A549 (cell line): ENCODE data around the gene OBSL1. TPM values are rescaled to one million over a fixed set of nuclear protein-coding genes. Genes with fewer than 3 reads are reported as not detected.

Source experiments
- ATAC-seq, 2 experiments: fragments of 200-7000 bp in 1 of 2; fragments of >200 bp in 1 of 2; cut with Nextera tagmentation in 1 of 2; cut with Tn5 transposase in 1 of 2; 3 replicates each; pipeline versions ENCODE4 v1.8.0 to v1.9.1; 2018 to 2020; ENCODE audit warnings: mild to moderate bottlenecking in 1 of 2, moderate library complexity in 1 of 2
- CTCF ChIA-PET: fragments of 300-600 bp; sonication (Branson Sonifier 250); formaldehyde crosslinking; extraction: SDS; loops from one replicate; lab custom pipeline; 2021; ENCODE audit warnings: antibody characterized with exemption, inconsistent platforms; lab: Yijun Ruan, JAX
- POLR2A ChIA-PET: fragments of 350-600 bp; formaldehyde crosslinking; extraction: SDS; loops from one replicate; lab custom pipeline; 2021; ENCODE audit warnings: antibody characterized with exemption, inconsistent platforms; lab: Yijun Ruan, JAX
- DNase-seq, 2 experiments: peaks; one replicate each; pipeline versions ENCODE4 v3.0.0 to v3.0.0-alpha.2; 2011 to 2016; ENCODE audit warnings: low read depth in 1 of 2, low spot score in 1 of 2
- FAIRE-seq: peaks from 2 replicates; lab custom pipeline; 2011; peaks lifted over from hg19 to GRCh38; lab: Jason Lieb, UNC
- H3K27ac ChIP-seq, 2 experiments: fragments of >200 bp; sonication (Bioruptor Twin); formaldehyde crosslinking; 3 replicates each; pipeline ENCODE4 v1.5.1; 2016 to 2017
- H3K4me1 ChIP-seq: fragments of >200 bp; sonication (Bioruptor Twin); formaldehyde crosslinking; 3 replicates; pipeline ENCODE4 v1.6.1; 2016
- H3K4me2 ChIP-seq: fragments of >200 bp; sonication (Bioruptor Twin); formaldehyde crosslinking; 3 replicates; pipeline ENCODE4 v1.6.1; 2016
- H3K4me3 ChIP-seq: fragments of >200 bp; sonication (Bioruptor Twin); formaldehyde crosslinking; 3 replicates; pipeline ENCODE4 v1.5.1; 2016
- H3K9me3 ChIP-seq: fragments of >200 bp; sonication (Bioruptor Twin); formaldehyde crosslinking; 3 replicates; pipeline ENCODE4 v1.6.1; 2016
- BCL3 ChIP-seq: fragments of >200 bp; sonication (Bioruptor Twin); formaldehyde crosslinking; IDR thresholded peaks from 3 replicates; pipeline ENCODE4 v1.6.1; 2016
- BHLHE40 ChIP-seq: IDR thresholded peaks from 2 replicates; pipeline ENCODE4 v1.6.1; 2012; ENCODE audit warnings: low read depth, low read length, inconsistent platforms
- CBX8 ChIP-seq: fragments of 200-600 bp; sonication (generic); IDR thresholded peaks from 2 replicates; pipeline ENCODE4 v1.6.1; 2016
- CEBPB ChIP-seq, 2 experiments: fragments of >200 bp in 1 of 2; sonication (Bioruptor Twin) in 1 of 2; formaldehyde crosslinking in 1 of 2; IDR thresholded peaks; 2 replicates each; pipeline ENCODE4 v1.6.1; 2012 to 2016
- CHD4 ChIP-seq: fragments of 200-600 bp; sonication (generic); IDR thresholded peaks from 2 replicates; pipeline ENCODE4 v1.6.1; 2016; ENCODE audit warnings: antibody characterized with exemption, mild to moderate bottlenecking, borderline replicate concordance
- E2F6 ChIP-seq: IDR thresholded peaks from 2 replicates; pipeline ENCODE4 v1.6.1; 2012; ENCODE audit warnings: low read depth, borderline replicate concordance
- EHF ChIP-seq: fragments of 250-450 bp; sonication (Bioruptor Pico); IDR thresholded peaks from 2 replicates; pipeline ENCODE4 v1.5.0; 2020; ENCODE audit warnings: mild to moderate bottlenecking
- ELK1 ChIP-seq: fragments of 150-350 bp; IDR thresholded peaks from 2 replicates; pipeline ENCODE4 v1.6.1; 2014; ENCODE audit warnings: low read depth, mild to moderate bottlenecking, low read length
- EP300 ChIP-seq, 2 experiments: fragments of >200 bp; sonication (Bioruptor Twin); formaldehyde crosslinking; IDR thresholded peaks; 2 replicates in 1 of 2; 3 replicates in 1 of 2; pipeline ENCODE4 v1.6.1; 2016 to 2017
- FOXS1 ChIP-seq: fragments of 250-450 bp; sonication (Bioruptor Pico); IDR thresholded peaks from 2 replicates; pipeline ENCODE4 v1.5.0; 2020; ENCODE audit warnings: mild to moderate bottlenecking, moderate library complexity
- HES2 ChIP-seq: fragments of >200 bp; sonication (Bioruptor Twin); formaldehyde crosslinking; IDR thresholded peaks from 2 replicates; pipeline ENCODE4 v1.6.1; 2016
- HEYL ChIP-seq: fragments of 250-450 bp; sonication (Bioruptor Pico); IDR thresholded peaks from 2 replicates; pipeline ENCODE4 v1.8.0; 2021; ENCODE audit warnings: mild to moderate bottlenecking, moderate library complexity
- HMGXB4 ChIP-seq: fragments of 250-450 bp; sonication (Bioruptor Pico); IDR thresholded peaks from 2 replicates; pipeline ENCODE4 v1.5.0; 2021; ENCODE audit warnings: mild to moderate bottlenecking, moderate library complexity, borderline replicate concordance
- HOXA7 ChIP-seq: fragments of 250-450 bp; sonication (Bioruptor Pico); IDR thresholded peaks from 2 replicates; pipeline ENCODE4 v1.5.0; 2020; ENCODE audit warnings: mild to moderate bottlenecking, moderate library complexity
- HOXB13 ChIP-seq: fragments of 250-450 bp; sonication (Bioruptor Pico); IDR thresholded peaks from 2 replicates; pipeline ENCODE4 v1.5.0; 2020; ENCODE audit warnings: low read depth, mild to moderate bottlenecking, moderate library complexity
- JUN ChIP-seq, 2 experiments: fragments of >200 bp; sonication (Bioruptor Twin); formaldehyde crosslinking; IDR thresholded peaks; 2 replicates in 1 of 2; 3 replicates in 1 of 2; pipeline ENCODE4 v1.6.1; 2016 to 2017
- JUNB ChIP-seq: fragments of >200 bp; sonication (Bioruptor Twin); formaldehyde crosslinking; IDR thresholded peaks from 2 replicates; pipeline ENCODE4 v1.6.1; 2016
- KDM5A ChIP-seq: fragments of 200-600 bp; sonication (generic); IDR thresholded peaks from 2 replicates; pipeline ENCODE4 v1.6.1; 2016; ENCODE audit warnings: antibody characterized with exemption, mild to moderate bottlenecking
- PHF8 ChIP-seq: fragments of 200-600 bp; sonication (generic); IDR thresholded peaks from 2 replicates; pipeline ENCODE4 v1.6.1; 2016; ENCODE audit warnings: low read depth, mild to moderate bottlenecking, antibody characterized with exemption, moderate library complexity, borderline replicate concordance
- POLR2A ChIP-seq: IDR thresholded peaks from 2 replicates; pipeline ENCODE4 v1.6.1; 2012; ENCODE audit warnings: mild to moderate bottlenecking, low read length
- RAD21 ChIP-seq, 2 experiments: fragments of >200 bp in 1 of 2; sonication (Bioruptor Twin) in 1 of 2; formaldehyde crosslinking in 1 of 2; IDR thresholded peaks in 1 of 2; conservative IDR thresholded peaks in 1 of 2; 2 replicates in 1 of 2; 3 replicates in 1 of 2; pipeline ENCODE4 v1.6.1; 2012 to 2018; ENCODE audit warnings: inconsistent platforms in 1 of 2
- REST ChIP-seq: fragments of 200-600 bp; sonication (generic); IDR thresholded peaks from 2 replicates; pipeline ENCODE4 v1.6.1; 2016; ENCODE audit warnings: antibody characterized with exemption, mild to moderate bottlenecking, moderate library complexity
- RFX5 ChIP-seq: fragments of 450-650 bp; IDR thresholded peaks from 2 replicates; pipeline ENCODE4 v1.7.1; 2014; ENCODE audit warnings: antibody characterized with exemption, mild to moderate bottlenecking, moderate library complexity
- RNF2 ChIP-seq: fragments of 200-600 bp; sonication (generic); IDR thresholded peaks from 2 replicates; pipeline ENCODE4 v1.6.1; 2016; ENCODE audit warnings: low read depth, mild to moderate bottlenecking, antibody characterized with exemption, moderate library complexity, borderline replicate concordance
- SMC3 ChIP-seq: fragments of >200 bp; sonication (Bioruptor Twin); formaldehyde crosslinking; IDR thresholded peaks from 3 replicates; pipeline ENCODE4 v1.6.1; 2018; ENCODE audit warnings: inconsistent platforms
- SREBF2 ChIP-seq: fragments of 450-650 bp; IDR thresholded peaks from 2 replicates; pipeline ENCODE4 v1.6.1; 2014; ENCODE audit warnings: mild to moderate bottlenecking, moderate library complexity
- USF2 ChIP-seq: fragments of 450-650 bp; IDR thresholded peaks from 2 replicates; pipeline ENCODE4 v1.6.1; 2014; ENCODE audit warnings: antibody characterized with exemption
- ZC3H11A ChIP-seq: fragments of 450-650 bp; IDR thresholded peaks from 2 replicates; pipeline ENCODE4 v1.6.1; 2014; ENCODE audit warnings: antibody characterized with exemption, mild to moderate bottlenecking
- ZNF302 ChIP-seq: fragments of 250-450 bp; sonication (Bioruptor Pico); IDR thresholded peaks from 2 replicates; pipeline ENCODE4 v1.9.0; 2021; ENCODE audit warnings: inconsistent platforms, mild to moderate bottlenecking, moderate library complexity
- ZSCAN20 ChIP-seq: fragments of 250-450 bp; sonication (Bioruptor Pico); IDR thresholded peaks from 2 replicates; pipeline ENCODE4 v1.8.0; 2022; ENCODE audit warnings: mild to moderate bottlenecking, moderate library complexity
- WGBS: methylation state at CpG from one replicate; pipeline ENCODE4 v1.1.6; 2017; ENCODE audit errors: missing lambda C conversion rate; 5-methylcytosine and 5-hydroxymethylcytosine counted together
- polyA plus RNA-seq, 4 experiments: library from polyadenylated mRNA; depleted of rRNA in 3 of 4; stranded (reverse); fragments of >200 nt; fragmentation: RNase III in 1 of 4; extraction: RNeasy Plus Mini Kit Qiagen cat#74134 plus additional on column Dnase treatment in 1 of 4; gene quantifications; 2 replicates in 3 of 4; 3 replicates in 1 of 4; pipeline ENCODE4 v1.2.3, GENCODE V29; 2011 to 2017

OBSL1 gene
- polyA plus RNA-seq, 2 of the 4 experiments (the other 2 are of a cell fraction), result 14.4 to 31.8 TPM

GRCh38 chr2:219615894-219616293, 44.6 kb upstream of the OBSL1 start:
- no peak overlapping the region for H3K27ac ChIP-seq
- no peak overlapping the region for H3K4me3 ChIP-seq
- ATAC-seq (no peak), FAIRE-seq (no peak), DNase-seq (no peak)
- 84% methylated on average over 11 of the region's 12 CpGs for WGBS
- no peak overlapping the region for H3K4me2 ChIP-seq
- ChIA-PET CTCF (interaction anchor here (2.0 to 2.6 kb wide), 2 partner anchors 10 to 74 kb away, joined by 4 to 8 read pairs; no protein-coding TSS in a partner anchor), POLR2A (no interaction called here)
- TF ChIP-seq USF2 (no peak), CHD4 (no peak), RNF2 (no peak), BHLHE40 (no peak), RAD21 (conservative IDR thresholded peaks at IDR 0.05 in 1 of 2, IDR thresholded peaks at IDR 0.05 in 1 of 2) (no peak), HOXA7 (CRISPR knock-in tag) (no peak), ZSCAN20 (CRISPR knock-in tag) (no peak), EP300 (IDR thresholded peaks at IDR 0.05) (no peak), JUNB (no peak), EHF (CRISPR knock-in tag) (no peak), KDM5A (no peak), HEYL (no peak), SREBF2 (no peak)
- no peaks in the 10 kb centered on the region for H3K4me1 ChIP-seq
- no peaks in the 10 kb centered on the region for H3K9me3 ChIP-seq

- TF ChIP-seq ZNF302 (CRISPR knock-in tag) (no peak), FOXS1 (no peak), E2F6 (no peak), CEBPB (IDR thresholded peaks at IDR 0.05) (no peak), PHF8 (no peak), BCL3 (no peak), POLR2A (no peak), JUN (IDR thresholded peaks at IDR 0.05) (no peak), ZC3H11A (no peak), ELK1 (no peak), REST (no peak), HOXB13 (CRISPR knock-in tag) (no peak), HOXA7 (CRISPR knock-in tag) (no peak), HMGXB4 (CRISPR knock-in tag) (no peak), HES2 (no peak), SREBF2 (no peak), SMC3 (no peak), RFX5 (no peak), CBX8 (no peak)
- Histone ChIP-seq H3K27ac (no peak overlapping the region), H3K4me3 (no peak overlapping the region), H3K4me1 (no peaks in the 10 kb centered on the region), H3K4me2 (no peak overlapping the region), H3K9me3 (no peaks in the 10 kb centered on the region)
- WGBS, result 95% methylated on average over 7 of the region's 11 CpGs
- ChIA-PET POLR2A (no interaction called here), CTCF (interaction anchor here (1.2 to 2.6 kb wide), 3 partner anchors 11 to 73 kb away, joined by 3 to 8 read pairs (median 4); no protein-coding TSS in a partner anchor)
- ATAC-seq (no peak), DNase-seq (no peak), FAIRE-seq (no peak)
These were observed 43.7 kb upstream of the OBSL1 start for GRCh38 chr2:219615036-219615435.
